HG02943 (cell line): ENCODE results near the gene CLK2.
A peak's percentile ranks its signal among the peaks of the same experiment; 100 is the strongest.
"Not testable (repeated sequence)": the region's sequence is repeated elsewhere in the genome, so short reads cannot be mapped to it uniquely, and the experiment has no call there.

Source experiments
- ATAC-seq: cut with Tn5 transposase; IDR thresholded peaks from one replicate; pipeline ENCODE4 v1.9.1; 2021; ENCODE audit warnings: mild to moderate bottlenecking, low read depth, moderate library complexity; ENCODE audit not compliant: unreplicated experiment

Gene CLK2

GRCh38 chr1:155245163-155245524 lies 28.2 kb downstream of the CLK2 start:
- ATAC-seq, result no peak

- ATAC-seq, result peak; percentile 80
These were observed 28.7 kb downstream of the CLK2 start for GRCh38 chr1:155244368-155245162.

DNA sequence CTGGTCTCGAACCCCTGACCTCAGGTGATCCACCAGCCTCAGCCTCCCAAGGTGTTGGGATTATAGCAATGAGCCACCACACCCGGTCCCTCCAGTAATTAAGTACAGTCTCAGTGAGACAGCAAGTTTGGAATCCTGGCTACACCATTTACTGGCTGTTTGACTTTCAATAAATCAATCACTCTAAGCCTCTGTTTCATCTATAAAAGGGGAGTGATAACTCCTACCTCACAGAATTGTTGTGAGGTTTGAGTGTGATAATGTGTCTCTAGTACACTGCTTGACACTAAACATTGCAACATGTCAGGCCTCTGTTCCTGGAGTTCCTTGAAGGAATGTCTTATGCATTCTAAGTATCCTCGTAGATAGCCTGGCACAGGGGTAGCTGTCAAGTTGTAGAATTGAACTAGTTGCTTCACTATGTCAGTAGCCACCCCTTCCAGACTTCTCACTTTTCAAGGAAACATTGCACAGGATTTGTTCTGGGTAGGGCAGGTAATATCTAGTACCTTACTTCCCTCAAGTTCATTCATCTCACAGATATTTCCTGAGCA lies 30.4 kb downstream of the CLK2 start:
- no peak for ATAC-seq

DNA sequence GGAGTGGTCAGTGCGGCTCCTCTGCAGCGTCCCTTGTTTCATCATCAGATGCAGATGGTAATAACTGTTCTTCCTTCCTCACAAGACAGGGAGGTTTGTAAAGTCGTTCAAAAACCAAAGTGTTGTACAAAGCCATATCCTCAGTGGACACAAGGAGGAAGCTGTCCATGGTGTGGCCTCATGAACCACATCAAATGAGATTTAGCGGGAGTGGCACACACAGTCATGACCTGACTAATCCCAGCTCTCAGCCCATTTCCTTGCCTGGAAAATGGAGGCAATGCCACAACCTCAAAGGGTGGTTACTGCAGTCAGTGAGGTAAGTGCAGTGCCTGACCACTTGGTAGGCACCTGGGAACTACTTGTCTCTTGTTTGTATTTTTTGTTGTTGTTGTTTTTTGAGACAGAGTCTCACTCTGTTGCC lies 31.5 kb downstream of the CLK2 start:
- no peak for ATAC-seq

- ATAC-seq, result no peak
These were observed 32.1 kb downstream of the CLK2 start for GRCh38 chr1:155241069-155241679.

DNA sequence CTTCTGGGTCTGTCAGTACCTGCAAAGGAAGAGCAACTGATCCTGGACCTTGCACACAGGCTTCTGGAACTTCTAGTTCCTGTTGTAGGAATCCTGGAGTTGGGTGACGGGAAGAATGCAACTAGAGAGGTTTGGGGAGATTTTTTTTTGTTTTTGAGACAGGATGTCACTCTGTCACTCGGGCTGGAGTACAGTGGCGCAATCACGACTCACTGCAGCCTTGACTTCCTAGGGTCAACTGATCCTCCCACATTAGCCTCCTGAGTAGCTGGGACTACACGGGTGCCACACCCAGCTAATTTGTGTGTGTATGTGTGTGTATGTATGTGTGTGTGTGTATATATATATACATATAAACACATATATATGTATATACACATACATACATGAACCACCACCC lies 36.9 kb downstream of the CLK2 start:
- ATAC-seq, result no peak

GRCh38 chr1:155235375-155235774 lies 37.9 kb downstream of the CLK2 start:
- not testable (repeated sequence) for ATAC-seq

GRCh38 chr1:155233502-155233901 lies 39.8 kb downstream of the CLK2 start:
- not testable (repeated sequence) for ATAC-seq

DNA sequence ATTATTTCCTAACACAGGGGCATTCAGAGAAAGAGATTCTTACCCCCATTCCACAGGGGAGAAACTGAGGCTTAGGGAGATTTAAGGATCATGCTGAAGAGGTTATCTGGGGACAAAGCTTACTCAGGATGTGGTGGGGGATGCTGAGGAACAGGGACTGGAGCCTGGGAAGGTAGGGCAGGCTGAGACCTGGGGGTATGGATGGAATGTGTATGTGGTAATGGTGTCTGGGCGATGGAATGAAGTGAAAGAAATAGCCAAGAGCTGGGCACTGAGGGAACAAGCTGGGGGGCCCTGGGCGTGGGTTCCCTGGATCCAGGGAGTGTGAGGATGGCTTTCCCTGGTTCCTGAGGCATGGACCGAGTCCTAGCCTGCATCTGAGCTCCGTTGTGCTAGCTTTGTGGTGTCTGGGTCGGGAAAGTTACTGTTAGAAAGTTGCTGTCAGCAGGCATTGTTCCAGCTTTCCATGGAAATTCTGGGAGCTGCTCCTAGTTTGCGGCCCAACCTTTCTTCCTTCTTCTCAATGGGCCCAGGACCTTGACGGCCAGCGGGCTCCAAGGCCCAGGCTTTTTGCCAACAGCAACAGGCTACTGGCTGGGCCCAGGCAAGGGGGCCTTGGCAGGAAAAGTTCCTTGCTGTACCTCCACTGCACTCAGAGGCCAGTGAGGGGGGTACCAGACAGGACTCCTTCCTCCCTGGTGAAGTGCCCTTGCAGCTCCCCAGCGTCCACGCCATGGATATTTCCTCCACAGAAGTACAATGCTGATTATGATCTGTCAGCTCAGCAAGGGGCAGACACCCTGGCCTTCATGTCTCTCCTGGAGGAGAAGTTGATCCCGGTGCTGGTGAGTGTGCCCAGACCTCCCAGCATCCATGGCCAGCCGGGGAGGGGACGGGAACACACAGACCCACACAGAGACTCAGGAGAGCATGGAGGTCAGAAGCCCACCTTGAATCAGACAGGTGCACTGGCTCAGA lies 41.0 kb downstream of the CLK2 start:
- ATAC-seq, result not testable (repeated sequence)

DNA sequence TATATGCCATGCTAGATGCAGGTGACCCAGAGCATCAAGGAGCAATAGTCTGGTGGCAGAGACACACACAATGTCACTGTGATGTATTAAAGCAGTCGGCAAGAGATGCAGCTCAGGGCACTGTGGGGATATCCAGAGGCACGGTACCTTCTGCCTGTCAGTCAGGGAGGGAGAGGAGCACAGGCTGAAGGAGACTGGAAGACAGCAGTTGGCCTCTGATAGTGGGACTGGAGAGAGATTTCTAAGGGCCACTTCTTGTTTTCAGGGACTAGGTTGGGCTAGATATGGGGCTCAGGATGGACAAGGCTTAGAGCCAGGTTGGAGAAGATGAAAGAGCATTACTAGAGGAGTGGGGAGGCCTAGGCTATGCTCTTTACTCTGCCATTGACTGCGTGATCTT lies 42.0 kb downstream of the CLK2 start:
- not testable (repeated sequence) for ATAC-seq

- peak; percentile 3 for ATAC-seq
These were observed 45.2 kb downstream of the CLK2 start for GRCh38 chr1:155228096-155228427.

GRCh38 chr1:155227261-155228095 lies 45.8 kb downstream of the CLK2 start:
- peak; percentile 96 for ATAC-seq

GRCh38 chr1:155226910-155227260 lies 46.4 kb downstream of the CLK2 start:
- ATAC-seq, result no peak

GRCh38 chr1:155226188-155226909 lies 47.0 kb downstream of the CLK2 start:
- no peak for ATAC-seq

- not testable (repeated sequence) for ATAC-seq
These were observed 47.9 kb downstream of the CLK2 start for GRCh38 chr1:155225404-155225759.

DNA sequence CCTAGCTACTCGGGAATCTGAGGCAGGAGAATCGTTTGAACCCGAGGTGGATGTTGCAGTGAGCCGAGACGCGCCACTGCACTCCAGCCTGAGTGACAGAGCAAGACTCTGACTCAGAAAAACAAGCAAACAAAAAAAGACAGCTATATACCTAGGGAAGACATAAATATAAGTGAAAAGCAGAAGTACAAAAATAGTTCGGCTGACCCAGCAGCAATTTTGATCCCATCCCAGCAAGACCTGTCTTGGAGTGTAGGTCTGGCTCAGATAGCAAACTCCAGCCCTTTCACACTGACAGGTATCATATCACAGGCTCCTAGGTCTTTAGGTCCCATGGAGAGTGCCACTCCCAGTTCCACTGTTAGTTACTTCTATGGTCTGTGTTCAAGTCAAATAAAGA lies 50.3 kb downstream of the CLK2 start:
- ATAC-seq, result no peak

DNA sequence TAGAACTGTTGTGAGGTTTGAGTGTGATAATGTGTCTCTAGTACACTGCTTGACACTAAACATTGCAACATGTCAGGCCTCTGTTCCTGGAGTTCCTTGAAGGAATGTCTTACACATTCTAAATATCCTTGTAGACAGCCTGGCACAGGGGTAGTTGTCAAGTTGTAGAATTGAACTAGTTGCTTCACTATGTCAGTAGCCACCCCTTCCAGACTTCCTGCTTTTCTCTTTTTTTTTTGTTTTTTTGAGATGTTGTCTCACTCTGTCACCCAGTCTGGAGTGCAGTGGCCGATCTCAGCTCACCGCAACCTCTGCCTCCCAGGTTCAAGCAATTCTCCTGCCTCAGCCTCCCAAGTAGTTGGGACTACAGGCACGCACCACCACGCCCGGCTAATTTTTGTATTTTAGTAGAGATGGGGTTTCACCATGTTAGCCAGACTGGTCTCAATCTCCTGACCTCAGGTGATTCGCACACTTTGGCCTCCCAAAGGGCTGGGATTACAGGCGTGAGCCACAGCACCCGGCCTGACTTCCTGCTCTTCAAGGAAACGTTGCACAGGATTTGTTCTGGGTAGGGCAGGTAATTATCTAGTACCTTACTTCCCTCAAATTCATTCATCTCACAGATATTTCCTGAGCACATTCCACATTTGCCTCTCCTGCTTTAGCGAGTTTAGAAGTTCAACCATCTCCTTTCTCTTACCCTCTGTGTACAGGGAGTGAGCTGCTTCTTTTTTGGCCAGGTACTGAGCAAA lies 52.9 kb downstream of the CLK2 start:
- ATAC-seq, result not testable (repeated sequence)

- no peak for ATAC-seq
These were observed 53.7 kb downstream of the CLK2 start for GRCh38 chr1:155219592-155220031.
